Astrocyte of the spinal cord (primary cell): ENCODE results near the gene CSN2.

Experiments
- DNase-seq: peaks from one replicate; pipeline ENCODE4 v3.0.0; 2011; ENCODE audit warnings: low read depth, low spot score
- H3K4me3 ChIP-seq: 2 replicates; pipeline ENCODE4 v1.5.1; 2011; ENCODE audit warnings: low read depth, mild to moderate bottlenecking, low read length, moderate library complexity
- in situ Hi-C: cut with HindIII; loops from 2 replicates; pipeline ENCODE4 v1.10.0; 2017; ENCODE audit warnings: low sequenced_read_pairs
- TF ChIP-seq, protein P1 (sequence below): IDR thresholded peaks from 2 replicates; pipeline ENCODE4 v1.5.1; 2012; ENCODE audit warnings: low read depth, mild to moderate bottlenecking, low read length, inconsistent platforms

CSN2 gene

DNA sequence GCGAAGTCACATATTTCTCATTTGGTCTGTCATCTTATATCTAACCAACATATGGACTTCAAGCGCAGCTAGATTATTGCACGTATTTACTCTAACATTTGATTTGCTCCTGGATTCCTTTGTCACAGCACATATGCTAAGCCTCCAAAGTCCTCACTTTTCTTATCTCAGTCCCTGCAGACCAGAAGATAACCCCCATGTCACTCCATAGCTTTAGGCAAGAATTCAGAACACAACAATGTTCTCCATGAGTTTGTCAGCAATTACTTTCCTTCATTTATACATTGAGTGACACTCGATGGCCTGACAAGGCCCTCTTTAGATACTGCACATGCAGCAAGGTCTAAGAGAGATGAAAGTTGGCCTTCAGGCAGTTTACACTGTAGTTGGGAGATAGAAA lies 25.5 kb upstream of the CSN2 start:
- in situ Hi-C loops, result no loop called here
- DNase-seq, result no peak
- TF ChIP-seq, protein P1, sequence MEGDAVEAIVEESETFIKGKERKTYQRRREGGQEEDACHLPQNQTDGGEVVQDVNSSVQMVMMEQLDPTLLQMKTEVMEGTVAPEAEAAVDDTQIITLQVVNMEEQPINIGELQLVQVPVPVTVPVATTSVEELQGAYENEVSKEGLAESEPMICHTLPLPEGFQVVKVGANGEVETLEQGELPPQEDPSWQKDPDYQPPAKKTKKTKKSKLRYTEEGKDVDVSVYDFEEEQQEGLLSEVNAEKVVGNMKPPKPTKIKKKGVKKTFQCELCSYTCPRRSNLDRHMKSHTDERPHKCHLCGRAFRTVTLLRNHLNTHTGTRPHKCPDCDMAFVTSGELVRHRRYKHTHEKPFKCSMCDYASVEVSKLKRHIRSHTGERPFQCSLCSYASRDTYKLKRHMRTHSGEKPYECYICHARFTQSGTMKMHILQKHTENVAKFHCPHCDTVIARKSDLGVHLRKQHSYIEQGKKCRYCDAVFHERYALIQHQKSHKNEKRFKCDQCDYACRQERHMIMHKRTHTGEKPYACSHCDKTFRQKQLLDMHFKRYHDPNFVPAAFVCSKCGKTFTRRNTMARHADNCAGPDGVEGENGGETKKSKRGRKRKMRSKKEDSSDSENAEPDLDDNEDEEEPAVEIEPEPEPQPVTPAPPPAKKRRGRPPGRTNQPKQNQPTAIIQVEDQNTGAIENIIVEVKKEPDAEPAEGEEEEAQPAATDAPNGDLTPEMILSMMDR, result no peak
- H3K4me3 ChIP-seq, result no peak overlapping the region

DNA sequence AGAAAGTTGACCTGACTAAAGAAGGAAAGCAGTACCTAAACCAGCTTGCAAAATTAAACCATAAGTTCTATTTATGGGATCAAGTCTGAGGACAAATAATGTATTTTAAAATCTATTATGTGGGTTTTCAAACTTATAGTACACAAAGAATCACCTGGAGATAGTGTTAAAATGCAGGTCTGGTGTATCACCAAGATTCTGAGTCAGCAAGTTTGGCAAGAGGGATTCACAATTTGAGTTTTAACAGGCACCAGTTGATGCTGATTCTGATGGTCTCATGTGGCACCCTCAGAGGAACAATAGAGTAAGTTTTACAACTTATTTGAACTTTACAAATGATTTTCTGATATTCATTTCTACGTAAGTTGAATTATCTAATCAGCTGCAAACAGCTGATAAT lies 21.1 kb upstream of the CSN2 start:
- TF ChIP-seq, protein P1, result no peak
- in situ Hi-C loops, result no loop called here
- no peak for DNase-seq
- no peak overlapping the region for H3K4me3 ChIP-seq

DNA sequence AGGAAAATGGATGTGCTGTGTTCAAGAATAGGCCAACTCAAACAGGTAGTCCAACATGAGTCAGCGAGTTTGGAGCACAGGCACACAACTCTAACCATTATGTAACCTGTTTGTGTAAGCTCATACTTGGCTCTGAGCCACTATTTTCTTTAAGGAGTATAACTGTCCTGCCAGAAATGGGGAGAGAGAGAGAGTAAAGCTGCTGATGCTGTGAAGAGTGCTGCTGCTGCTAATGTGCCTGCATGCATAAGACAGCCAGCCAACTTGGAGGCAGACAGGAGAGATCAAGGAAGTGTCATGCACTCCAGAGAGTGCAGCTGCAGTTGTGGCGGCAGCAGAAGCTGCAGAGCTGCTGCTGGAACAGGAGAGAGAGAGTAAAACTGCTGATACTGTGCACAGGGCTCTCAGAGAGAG lies 18.5 kb upstream of the CSN2 start:
- peak; percentile 51 for DNase-seq
- H3K4me3 ChIP-seq, result no peak overlapping the region
- in situ Hi-C loops, result no loop called here
- TF ChIP-seq, protein P1, result no peak

DNA sequence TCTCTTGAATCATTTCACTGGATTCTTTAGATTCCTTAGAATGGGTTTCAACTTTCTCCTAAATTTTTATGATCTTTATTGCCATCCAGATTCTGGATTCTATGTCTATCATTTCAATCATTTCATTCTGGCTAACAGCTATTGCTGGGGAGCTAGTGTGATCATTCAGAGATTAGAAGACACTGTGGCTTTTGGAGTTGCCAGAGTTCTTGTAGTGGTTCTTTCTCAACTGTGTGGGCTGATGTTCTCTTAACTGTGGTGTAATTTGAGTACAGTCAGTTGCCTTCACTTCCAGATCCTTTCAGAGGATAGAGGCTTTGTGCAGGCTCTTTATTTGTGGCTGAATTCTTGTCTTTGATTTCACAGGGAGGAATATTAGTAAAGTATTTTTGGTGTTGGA lies 12.1 kb upstream of the CSN2 start:
- in situ Hi-C loops, result no loop called here
- TF ChIP-seq, protein P1, result no peak
- no peak overlapping the region for H3K4me3 ChIP-seq
- DNase-seq, result peak; percentile 10

DNA sequence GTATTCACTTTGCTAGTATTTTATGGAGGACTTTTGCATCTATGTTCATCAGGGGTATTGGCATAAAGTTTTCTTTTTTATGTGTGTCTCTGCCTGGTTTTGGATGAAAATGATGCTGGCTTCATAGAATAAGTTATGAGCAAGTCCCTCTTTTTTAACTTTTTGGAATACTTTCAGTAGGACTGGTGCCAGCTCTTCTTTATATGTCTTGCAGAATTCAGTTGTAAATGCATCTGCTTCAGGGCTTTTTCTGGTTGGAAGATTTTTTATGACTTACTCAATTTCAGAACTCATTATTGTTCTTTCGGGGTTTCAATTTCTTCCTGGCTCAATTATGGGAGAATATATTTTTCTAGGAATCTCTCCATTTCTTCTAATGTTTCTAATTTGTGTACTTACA lies 9.1 kb upstream of the CSN2 start:
- no peak for DNase-seq
- no peak overlapping the region for H3K4me3 ChIP-seq
- in situ Hi-C loops, result no loop called here
- TF ChIP-seq, protein P1, result no peak

DNA sequence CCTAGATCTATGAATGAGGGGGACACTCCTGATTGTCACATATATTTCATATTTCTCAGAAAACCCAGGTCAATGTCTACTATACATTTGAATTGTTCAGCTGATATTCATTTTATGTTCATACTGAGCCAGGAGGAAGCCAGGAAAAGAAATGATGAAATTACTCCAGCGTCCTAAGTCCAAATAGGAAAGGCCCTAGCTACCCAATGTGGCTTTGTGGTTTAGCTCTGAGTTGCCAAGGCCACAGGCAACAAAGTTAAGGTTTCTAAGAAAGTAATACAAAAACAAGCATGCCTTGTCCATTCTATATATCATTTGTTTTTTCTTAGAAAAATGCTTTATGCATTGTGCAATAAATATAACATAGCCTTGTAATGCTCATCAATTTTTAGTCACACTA lies 4.5 kb upstream of the CSN2 start:
- H3K4me3 ChIP-seq, result no peak overlapping the region
- DNase-seq, result peak; percentile 16
- TF ChIP-seq, protein P1, result no peak
- in situ Hi-C loops, result no loop called here

DNA sequence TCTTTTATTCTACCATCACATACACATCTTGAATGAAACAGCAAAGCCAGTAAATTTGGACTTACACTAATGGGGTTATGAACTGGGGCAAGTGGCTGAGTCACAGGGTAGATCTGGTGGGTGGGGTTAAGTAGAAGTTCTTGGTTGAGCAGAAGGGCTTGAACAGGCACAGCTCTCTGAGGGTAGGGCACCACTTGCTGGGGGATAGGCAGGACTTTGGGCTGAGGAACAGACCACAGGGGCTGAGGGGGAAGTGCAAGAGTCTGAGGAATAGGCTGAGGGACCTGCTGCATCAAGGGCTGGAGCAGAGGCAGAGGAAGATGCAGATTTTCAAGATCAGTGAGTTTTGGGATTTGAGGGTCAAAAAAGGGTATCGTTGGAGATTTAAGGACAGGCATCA lies 8.3 kb downstream of the CSN2 start:
- TF ChIP-seq, protein P1, result no peak
- in situ Hi-C loops, result no loop called here
- H3K4me3 ChIP-seq, result no peak overlapping the region
- no peak for DNase-seq
